Activated gamma-delta T cell treated with anti-CD3 and anti-CD28 coated beads, Interleukin-2, amount 50 U/mL, for 16 hours (primary cell): ENCODE measurements around the gene CLEC20A.

Experiments
- DNase-seq: peaks from one replicate; pipeline ENCODE4 v3.0.0-alpha.2; 2020; ENCODE audit warnings: low read depth

Gene CLEC20A

DNA sequence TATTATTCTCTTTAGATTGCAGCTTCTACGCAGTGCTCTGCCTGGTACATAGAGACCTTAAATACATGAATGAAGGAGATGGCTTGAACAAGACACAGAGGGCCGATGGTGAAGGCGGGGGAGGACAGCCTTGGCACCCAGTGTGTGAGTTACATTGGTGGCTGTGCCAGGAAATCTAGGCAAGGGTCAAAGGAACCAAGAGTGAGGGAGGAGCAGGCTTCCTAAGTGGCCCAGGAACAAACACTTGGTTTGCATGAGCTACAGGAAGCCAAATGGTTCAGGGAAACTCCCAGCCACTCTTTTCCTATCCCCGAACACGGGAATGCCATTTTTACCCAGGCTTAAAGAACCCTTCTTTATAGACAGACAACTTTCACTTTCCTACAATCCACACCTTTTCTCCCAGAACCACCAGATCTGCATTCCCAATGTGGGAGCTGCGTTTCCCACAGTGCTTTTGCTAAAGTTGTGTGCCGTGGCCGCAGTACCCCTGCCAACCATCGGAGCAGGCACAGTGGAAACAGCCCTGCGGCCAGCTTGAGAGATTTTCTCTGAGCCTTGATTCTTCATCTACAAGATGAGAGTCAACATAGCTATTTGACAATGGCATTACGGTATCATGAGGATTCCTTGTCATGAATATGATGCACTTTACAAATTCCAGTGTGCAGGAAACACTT lies 3.5 kb upstream of the CLEC20A start:
- DNase-seq: no peak

DNA sequence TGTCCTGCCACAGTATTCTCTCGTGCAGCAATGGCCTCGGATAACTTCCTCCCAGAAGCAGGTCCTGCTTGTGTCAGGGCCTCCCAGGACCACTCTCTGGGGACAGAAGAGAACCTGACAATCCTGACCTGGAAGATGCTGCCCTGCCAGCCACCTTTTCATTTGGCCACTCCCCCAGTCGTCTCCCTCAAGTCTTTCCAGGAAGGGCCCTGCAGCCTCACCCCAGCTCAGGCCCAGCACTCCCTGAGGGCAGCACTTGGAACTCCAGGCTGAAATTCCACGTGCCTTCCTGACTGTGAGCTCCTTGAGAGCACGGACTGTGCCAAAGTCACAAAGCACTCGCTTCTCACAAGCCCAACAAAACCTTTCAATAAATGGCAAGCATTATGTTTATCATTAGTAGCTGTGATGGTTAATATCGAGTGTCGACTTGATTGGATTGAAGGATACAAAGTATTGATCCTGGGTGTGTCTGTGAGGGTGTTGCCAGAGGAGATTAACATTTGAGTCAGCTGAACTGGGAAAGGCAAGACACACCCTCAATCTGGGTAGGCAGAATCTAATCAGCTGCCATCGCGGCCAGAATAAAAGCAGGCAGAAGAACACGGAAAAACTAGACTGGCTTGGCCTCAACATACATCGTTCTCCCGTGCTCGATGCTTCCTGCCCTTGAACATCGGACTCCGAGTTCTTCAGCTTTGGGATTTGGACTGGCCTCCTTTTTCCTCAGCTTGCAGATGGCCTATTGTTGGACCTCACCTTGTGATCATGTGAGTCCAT lies 2.3 kb upstream of the CLEC20A start:
- DNase-seq: no peak

DNA sequence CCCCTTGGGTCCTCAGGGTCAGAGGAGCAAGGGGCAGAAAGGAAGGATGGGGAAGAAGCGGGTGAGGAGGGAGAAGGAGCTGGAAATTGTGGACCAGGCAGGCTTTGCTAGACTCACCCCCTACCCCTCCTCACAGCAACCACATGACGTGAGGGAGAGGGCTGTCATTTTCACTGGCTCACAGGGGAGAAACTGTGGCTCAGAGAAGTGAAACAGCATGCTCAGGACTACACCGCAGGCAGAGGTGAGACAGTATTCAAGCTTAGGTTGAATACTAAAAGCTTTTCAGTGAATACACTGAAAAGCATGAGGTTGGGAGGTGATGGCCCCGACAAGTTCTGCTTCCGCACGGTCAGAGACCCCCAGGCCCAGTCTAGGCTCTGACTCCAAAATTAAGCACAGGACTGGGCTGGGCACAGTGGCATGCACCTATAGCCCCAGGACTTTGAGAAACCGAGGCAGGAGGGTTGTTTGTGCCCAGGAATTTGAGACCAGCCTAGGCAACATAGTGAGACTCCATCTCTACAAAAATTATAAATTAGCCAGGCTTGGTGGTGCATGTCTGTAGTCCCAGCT lies 1.2 kb upstream of the CLEC20A start:
- no peak for DNase-seq

DNA sequence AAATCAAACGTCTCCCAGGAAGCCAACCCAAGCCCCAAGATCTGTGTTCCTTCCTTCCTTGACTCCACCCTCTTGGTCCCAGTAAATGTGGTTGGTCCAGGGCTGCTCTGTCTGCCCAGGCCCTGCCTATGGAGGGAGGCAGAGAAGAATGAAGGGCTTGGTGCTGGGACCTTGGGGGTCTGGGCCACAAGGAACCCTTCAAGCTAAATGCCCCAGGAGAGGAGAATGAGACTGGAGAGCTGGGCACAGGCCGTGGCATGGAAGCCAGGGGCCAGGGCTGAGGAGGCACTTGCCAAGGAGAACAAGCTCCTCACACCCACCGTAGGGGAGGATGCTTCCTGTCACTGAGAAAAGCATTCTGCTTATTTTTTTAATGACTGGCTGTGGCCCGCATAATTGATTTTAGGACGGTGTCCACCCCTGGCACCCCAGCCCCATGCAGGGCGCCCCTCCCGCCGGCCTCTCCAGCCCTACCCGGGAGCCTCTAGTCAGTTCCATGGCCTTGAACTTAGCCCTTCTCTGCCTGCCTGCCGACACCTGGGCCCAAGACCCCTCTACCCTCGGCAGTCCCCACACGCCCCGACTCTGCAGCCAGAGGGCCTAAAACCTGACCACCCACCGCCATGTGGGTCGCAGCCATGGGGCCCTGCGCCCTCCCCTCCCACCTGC lies 889 bp downstream of the CLEC20A start:
- no peak for DNase-seq

DNA sequence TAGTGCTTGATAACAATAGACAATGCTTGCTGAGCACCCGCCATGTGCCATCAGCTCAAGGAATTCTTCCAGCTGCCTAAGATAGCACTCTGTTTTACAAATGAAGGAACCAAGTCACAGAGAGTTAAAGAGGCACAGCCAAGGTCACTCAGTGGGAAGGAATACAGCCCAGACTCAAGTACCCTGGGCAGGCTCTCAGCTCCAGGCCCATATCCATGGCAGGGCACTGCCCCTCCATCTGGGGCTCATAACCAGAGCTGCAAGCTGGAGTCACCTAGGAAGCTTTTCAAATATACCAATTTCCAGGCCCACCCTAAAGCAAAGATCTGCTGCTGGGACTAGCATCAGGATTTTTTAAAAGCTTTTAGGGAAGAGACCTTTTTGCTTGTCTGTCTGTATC lies 1.6 kb downstream of the CLEC20A start:
- no peak for DNase-seq

DNA sequence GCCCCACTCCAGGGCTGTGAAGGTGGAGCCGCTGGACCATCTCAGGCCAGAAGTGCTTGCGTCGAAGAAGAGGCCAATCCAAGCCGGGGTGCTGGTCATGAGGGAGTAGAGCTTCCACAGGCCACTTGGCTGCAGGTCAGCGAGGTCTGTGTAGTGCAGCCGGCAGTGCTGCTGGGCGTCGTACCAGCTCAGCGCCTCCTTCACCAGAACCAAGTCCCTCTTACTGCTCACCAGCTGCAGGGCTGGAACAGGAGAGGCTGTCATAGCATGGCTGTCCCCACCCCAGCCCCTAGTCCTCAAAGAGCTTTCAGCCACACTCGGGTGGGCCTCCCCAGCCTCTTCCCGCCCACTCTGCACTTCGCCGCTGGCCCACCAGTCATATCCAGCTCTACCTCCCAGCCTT lies 2.2 kb downstream of the CLEC20A start:
- DNase-seq: no peak

DNA sequence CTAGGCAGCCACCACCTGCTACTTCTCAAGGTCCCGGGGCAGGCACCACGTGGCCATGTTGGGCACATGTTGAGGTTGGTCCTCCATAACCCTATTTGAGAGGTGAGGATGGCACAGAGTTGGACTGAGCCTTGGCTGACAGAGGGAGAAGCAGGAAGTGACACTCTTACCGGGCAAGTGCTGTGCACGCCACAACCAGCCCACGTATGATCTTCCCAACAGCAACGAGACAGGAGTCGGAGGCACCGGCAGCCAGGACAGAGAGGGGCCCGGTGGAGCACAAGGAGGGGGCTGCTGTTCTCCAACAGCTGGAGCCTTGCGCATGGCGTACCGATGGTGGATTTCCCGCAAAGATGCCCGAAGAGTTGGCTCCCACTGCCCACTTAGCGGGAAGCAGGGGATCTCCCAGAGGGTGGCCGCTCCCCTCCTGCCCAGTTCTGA lies 3.4 kb downstream of the CLEC20A start:
- DNase-seq: no peak

DNA sequence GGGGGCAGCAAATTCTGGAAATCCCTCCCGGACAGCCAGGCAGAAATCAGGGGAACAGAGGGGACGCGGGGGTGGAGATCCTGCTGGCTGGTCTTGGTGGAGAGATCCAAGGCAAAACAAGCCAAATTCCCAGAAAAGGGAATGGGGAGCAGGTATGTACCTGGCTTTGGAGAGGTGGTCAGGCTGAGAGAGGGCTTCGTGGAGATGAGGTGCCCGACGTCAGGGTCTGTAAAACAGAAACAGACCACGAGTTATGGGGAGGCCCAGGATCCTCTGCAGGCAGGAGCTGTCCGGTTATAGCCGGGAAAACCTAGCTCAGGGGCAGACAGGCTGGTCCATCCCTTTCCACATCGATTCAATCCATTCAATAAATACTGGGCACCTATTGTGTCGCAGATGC lies 4.4 kb downstream of the CLEC20A start:
- no peak for DNase-seq

DNA sequence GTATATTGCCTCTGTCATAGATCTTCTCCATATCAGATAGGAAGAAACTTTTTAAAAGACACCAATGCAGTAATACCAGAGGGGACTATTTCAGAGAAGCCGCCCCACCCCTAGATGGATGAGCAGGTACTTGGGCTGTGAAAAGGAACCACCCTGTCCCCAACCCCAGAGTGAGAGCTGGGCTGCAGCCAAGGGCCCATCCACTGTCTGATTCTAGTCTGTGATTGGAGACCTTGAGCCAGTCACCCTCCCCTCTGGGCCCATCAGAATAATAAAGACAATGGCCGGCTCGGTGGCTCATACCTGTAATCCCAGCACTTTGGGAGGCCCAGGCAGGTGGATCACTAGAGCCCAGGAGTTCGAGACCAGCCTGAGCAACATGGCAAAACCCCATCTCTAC lies 5.0 kb downstream of the CLEC20A start:
- no peak for DNase-seq

DNA sequence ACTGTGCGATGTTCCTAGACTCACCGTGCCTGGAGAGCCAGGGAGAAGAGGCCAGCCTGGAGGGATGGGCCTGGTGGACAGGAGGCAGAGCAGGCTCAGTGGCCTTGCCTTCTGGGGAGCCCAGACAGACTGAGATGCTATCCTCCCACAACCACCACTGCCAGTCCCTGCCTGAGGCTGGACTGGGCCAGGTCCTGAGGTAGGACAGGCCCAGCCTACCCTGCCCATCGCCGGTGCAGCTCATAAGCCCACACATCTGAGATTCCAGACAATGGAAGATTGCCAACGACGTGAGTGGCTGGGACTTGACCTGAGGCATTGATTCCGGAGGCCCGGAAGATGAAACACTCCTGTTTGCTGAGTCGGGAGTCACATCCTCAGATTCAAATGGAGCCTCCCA lies 5.8 kb downstream of the CLEC20A start:
- no peak for DNase-seq

DNA sequence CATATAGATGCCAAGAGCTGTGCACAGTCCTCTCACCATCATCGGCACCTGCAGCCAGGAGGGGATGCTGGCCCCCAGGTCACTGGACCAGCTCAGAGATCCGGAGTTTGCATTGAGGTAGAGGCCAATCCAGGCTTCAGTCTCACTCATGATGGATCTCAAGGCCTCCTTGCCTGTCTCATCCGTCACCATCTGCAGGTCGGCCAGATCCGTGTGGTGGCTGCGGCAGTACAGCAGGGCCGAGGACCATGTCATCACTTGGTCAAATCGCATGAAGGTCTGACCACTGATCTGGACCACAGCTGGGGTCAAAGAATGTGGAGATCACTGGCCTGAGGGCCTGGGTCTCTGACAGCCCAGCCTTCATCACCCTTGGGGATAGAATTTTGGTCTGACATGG lies 6.6 kb downstream of the CLEC20A start:
- DNase-seq: no peak

DNA sequence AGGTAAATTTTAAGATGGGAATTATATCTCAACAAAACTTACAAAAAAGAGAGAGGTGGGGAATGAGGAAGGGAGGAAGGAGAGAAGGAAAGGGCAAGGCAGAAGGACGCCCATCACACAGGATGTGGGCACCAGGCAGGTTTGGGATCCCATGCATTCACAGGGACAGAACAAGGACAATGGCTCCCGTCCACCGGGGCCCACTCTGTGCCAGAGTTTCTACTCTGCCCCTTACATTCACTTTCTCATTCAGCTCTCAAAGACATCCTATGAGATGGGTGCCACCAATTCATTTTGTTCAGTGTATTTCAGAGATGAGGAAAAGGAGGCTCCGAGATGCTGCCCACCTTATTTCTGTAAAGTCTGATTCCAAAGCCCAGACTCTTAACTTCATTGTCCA lies 7.4 kb downstream of the CLEC20A start:
- DNase-seq: no peak

DNA sequence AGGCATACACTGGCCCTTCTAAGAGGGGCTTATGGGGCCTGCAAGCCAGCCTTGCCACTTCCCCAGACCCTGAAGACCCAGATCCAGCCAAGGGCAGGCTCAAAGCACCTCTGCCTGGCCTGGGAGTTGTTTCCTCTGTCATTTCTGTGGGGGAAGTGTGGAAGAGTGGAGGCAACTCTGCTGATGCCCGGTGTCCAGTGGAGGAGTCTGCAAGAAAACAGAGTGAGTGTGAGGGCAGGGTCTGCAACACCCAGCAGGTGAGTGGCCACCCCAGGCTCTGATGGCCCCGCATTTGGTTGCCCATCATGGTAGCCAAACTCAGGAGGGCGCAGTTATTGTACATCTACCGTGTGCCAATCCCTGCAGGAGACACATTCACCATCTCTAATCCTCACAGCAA lies 8.4 kb downstream of the CLEC20A start:
- no peak for DNase-seq

DNA sequence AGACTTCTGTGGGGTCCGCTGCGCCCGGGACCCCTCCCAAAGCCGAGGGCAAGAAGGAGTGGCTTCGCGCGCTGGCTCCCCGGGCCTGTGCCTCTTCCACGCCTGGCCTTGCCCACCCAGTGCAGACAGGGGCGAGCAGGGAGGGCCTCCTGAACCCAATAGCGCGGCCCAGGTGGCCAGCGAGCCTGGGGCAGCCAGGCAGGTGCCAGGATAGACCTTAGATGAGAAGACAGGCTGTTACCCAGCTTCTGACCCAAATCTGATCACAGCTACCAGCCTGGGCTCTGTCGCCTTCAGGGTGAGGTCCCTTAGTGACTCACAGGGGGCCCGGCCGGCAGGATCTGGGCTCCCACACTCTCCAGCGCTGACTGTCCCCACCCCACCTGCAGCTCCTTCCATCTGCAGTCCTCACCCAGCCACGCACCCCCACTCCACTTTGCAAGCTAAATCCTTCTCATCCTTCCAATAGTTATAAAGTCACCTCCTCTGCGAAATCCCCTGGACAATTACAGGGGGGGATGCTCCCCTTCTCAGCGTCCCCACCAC lies 9.6 kb downstream of the CLEC20A start:
- no peak for DNase-seq

DNA sequence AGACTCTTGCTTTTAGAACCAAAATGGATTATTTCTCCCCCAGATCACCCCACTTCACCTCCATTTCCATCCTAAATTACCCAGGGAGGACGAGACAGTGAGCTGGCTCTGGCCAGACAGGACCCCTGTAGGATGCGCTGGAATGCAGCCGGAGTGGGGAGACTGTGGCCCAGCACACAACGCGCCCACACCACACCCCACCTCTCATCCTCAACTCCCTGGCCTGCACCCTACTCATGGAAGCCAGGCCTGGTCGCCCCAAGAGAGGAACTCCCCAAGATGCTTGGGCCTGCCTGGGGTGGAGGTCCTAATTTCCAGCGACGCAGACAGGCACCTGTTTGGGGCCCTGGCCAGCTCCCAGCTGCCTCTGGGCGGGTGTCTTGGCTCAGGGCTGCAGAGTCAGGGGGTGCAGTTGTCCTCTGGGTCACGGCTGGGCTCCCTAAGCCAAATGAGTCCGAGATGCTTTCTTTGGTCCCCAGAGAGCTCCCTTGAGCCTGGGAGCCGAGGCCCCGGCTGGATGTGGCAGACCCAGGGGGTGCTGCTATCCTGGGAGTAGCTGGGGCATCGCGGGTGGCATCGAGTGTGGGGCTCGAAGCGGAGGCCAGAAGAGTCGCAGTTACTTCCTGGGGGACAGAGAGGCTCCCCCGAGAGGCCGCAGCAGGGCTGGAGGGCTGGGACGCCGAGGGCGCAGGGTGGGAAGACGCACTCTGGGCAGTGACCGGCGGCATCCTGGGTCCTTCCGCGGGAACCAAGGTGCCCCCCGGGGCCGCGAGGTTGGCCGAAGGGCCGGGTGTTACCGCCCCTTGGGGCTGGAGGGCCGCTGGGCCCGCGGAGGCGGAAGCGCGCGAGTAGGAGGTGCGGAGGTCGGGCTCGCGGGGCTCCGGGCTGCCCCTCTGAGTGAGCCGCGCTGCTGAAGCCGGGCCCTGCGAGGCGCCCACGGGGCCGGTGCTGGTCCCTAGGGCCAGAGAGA lies 10.4 kb downstream of the CLEC20A start:
- DNase-seq: no peak

DNA sequence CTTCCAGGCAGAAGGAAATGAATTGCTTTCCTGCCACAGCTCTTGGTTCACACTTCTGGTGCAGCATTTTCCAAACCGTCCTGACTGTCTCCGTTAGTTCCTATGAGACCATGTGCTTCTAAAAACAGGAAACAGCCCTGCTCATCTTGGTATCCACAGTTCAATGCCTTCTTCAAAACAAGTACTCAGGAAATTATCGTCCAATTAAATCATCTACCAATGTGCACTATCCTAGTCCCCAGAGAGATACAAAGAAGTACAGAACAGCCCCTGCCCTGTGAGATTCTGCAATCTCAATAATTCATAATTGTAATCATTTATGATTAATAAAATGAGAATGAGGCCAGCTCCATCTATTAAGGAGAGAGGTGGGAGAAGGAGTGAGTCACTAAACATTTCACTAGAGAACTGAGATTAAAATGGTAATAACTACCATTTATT lies 11.2 kb downstream of the CLEC20A start:
- DNase-seq: no peak

DNA sequence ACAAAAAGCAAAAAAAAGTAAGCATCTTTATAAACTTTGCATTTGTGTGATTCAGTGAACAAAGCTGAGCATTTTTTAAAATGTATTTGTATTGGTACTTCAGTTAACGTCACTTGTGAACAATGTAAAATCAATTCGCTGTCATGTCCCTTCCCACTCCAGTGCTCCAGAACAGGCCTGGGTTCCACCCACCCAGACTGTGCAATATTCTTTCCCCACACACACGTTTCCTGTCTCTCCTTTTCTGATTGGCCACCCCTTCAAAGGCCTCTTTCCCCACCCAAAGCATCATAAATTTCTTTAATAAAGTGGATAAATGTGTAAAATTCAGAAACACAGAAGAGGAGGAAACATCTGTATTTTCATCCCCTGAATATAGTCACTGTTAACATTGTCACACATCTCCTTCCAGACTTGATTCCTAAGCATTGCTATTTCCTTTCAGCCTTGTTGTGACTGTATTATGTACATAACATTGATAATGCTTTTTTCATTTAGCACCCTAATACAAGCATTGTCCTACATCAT lies 12.0 kb downstream of the CLEC20A start:
- DNase-seq: no peak

DNA sequence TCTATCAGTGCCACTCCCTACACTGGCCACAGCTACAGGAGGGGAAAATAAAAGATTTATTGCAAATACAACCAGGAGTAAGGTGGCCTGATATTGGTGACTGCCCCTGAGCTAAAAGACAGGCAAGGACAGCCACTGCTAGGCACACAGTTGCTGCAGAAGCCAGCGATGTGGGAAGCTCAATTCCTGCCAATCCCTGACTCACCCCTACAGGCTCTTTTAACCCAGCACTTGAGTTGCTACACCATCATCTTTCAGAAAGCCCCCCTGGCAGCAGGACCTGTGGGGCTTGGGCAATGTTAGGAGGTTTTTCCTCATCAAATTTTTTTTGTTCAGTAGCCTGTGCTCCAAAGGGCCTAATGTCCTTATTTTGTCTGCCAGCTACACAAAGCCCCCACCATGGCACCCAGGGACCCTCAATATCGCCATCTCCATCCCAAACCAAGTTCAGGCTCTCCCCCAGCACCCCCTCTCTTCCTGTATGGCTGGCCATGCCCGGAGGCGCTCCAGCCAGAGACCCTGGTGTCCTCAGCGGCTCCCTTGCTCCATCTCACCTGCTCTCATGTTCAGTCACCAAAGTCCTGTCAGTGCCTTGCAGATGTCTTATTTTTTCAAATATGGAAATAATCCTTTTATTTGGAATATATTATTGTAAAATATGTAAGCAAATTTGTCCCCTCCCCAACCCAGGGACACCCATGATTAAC lies 13.4 kb downstream of the CLEC20A start:
- DNase-seq: no peak

DNA sequence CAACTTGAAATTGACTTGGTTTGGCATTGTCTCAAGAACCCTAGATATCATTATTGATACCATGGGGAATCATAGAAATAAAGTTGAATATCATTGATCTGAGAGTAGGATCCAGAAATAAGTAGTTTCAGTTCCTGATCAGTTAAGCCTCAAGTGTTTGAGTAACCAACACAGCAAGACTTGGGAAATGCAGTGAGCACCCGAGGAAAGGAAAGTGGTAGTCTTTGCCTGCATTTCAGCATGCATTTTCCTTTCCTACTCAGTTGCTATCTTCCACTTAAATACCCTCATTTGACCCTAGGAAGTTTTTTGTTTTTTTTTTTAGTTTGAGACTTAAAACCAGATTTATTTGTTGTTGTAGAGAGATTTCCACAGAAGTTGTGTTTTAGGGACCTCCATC lies 18.9 kb downstream of the CLEC20A start:
- no peak for DNase-seq

DNA sequence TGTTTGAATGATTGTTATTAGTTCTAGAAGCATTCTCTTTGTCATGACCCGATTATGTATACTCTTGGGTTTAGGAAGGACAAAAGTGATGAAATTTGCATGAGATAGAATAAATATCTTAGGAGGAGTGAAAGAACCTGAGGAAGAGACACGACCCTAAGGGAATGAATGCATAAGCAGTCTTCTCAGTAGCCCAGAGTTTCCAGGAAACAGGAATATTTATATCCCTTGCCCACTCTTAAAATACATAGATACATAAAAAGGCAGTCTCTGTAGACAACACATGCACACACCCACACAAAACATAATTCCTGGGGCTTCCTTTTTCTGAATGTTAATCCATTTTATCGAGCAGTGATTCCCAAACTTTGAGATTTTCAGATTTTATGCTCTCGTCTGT lies 19.4 kb downstream of the CLEC20A start:
- DNase-seq: no peak
